H1 (cell line): ENCODE measurements around the gene NKAIN4.

Experiments
- EP300 ChIP-seq, 2 experiments: IDR thresholded peaks; 1 replicate in 1 of 2; 2 replicates in 1 of 2; pipeline ENCODE4 v1.6.1; 2011 to 2012; ENCODE audit warnings: low read depth in 2 of 2, low read length in 2 of 2, mild to moderate bottlenecking in 2 of 2, borderline replicate concordance in 1 of 2, inconsistent platforms in 1 of 2, moderate library complexity in 1 of 2
- EZH2 ChIP-seq: fragments of 200-600 bp; sonication (generic); IDR thresholded peaks from 2 replicates; pipeline ENCODE4 v1.7.1; 2012; ENCODE audit warnings: low read depth, mild to moderate bottlenecking, moderate library complexity, low read length, inconsistent platforms; ENCODE audit not compliant: severe bottlenecking
- POLR2A ChIP-seq, 2 experiments: IDR thresholded peaks; 1 replicate in 1 of 2; 2 replicates in 1 of 2; pipeline ENCODE4 v1.6.1; 2011; ENCODE audit warnings: low read depth in 2 of 2, low read length in 2 of 2, mild to moderate bottlenecking in 2 of 2; ENCODE audit errors: control extremely low read depth in 1 of 2
- POLR2AphosphoS5 ChIP-seq: IDR thresholded peaks from 2 replicates; pipeline ENCODE4 v1.6.1; 2011; ENCODE audit warnings: low read depth, low read length
- RAD21 ChIP-seq, 2 experiments: IDR thresholded peaks in 1 of 2; conservative IDR thresholded peaks in 1 of 2; 2 replicates each; pipeline ENCODE4 v1.6.1; 2011; ENCODE audit warnings: low read depth in 2 of 2, low read length in 2 of 2, improper control_type of control experiment in 1 of 2, inconsistent platforms in 1 of 2, mild to moderate bottlenecking in 1 of 2, moderate library complexity in 1 of 2
- SIN3A ChIP-seq, 2 experiments: IDR thresholded peaks in 1 of 2; conservative IDR thresholded peaks in 1 of 2; 2 replicates each; pipeline ENCODE4 v1.6.1; 2011 to 2012; ENCODE audit warnings: low read length in 2 of 2, improper control_type of control experiment in 1 of 2, low read depth in 1 of 2, mild to moderate bottlenecking in 1 of 2
- SIX5 ChIP-seq: IDR thresholded peaks from 2 replicates; pipeline ENCODE4 v1.6.1; 2011; ENCODE audit warnings: mild to moderate bottlenecking, low read depth, low read length
- SP1 ChIP-seq: IDR thresholded peaks from 2 replicates; pipeline ENCODE4 v1.6.1; 2011; ENCODE audit warnings: low read depth, low read length
- SP2 ChIP-seq: IDR thresholded peaks from 2 replicates; pipeline ENCODE4 v1.6.1; 2012; ENCODE audit warnings: mild to moderate bottlenecking, low read length, inconsistent platforms
- SRF ChIP-seq: IDR thresholded peaks from 2 replicates; pipeline ENCODE4 v1.6.1; 2011; ENCODE audit warnings: mild to moderate bottlenecking, low read depth, low read length, moderate library complexity
- TAF1 ChIP-seq: IDR thresholded peaks from 2 replicates; pipeline ENCODE4 v1.6.1; 2011; ENCODE audit warnings: mild to moderate bottlenecking, low read depth, low read length
- TF ChIP-seq, protein P1 (sequence below): IDR thresholded peaks from 2 replicates; pipeline ENCODE4 v1.6.1; 2011; ENCODE audit warnings: low read depth, mild to moderate bottlenecking, low read length; ENCODE audit not compliant: insufficient read depth
- TF ChIP-seq, protein P2 (sequence below), 3 experiments: IDR thresholded peaks; 1 replicate in 2 of 3; 2 replicates in 1 of 3; pipeline versions ENCODE4 v1.5.1 to v1.6.1; 2011; ENCODE audit warnings: low read length in 3 of 3, mild to moderate bottlenecking in 3 of 3, inconsistent platforms in 2 of 3, low read depth in 1 of 3, moderate library complexity in 1 of 3; ENCODE audit not compliant: insufficient read depth in 1 of 3; ENCODE audit errors: control extremely low read depth in 1 of 3

- TF ChIP-seq, protein P1, sequence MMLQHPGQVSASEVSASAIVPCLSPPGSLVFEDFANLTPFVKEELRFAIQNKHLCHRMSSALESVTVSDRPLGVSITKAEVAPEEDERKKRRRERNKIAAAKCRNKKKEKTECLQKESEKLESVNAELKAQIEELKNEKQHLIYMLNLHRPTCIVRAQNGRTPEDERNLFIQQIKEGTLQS: no peak
- TF ChIP-seq RAD21 (IDR thresholded peaks at IDR 0.05 in 1 of 2, conservative IDR thresholded peaks at IDR 0.05 in 1 of 2; ENCODE audit: low read depth in 2 of 2, low read length in 2 of 2) (no peak), EP300 (IDR thresholded peaks at IDR 0.05; ENCODE audit: borderline replicate concordance in 1 of 2, low read depth in 2 of 2, low read length in 2 of 2) (no peak), SP1 (no peak), SRF (no peak), POLR2AphosphoS5 (no peak), TAF1 (no peak), EZH2 (no peak), POLR2A (IDR thresholded peaks at IDR 0.05; ENCODE audit: control extremely low read depth in 1 of 2, low read depth in 2 of 2, low read length in 2 of 2) (no peak), SP2 (no peak), SIX5 (no peak), SIN3A (conservative IDR thresholded peaks at IDR 0.05 in 1 of 2, IDR thresholded peaks at IDR 0.05 in 1 of 2; ENCODE audit: low read depth in 1 of 2, low read length in 2 of 2) (no peak)
- TF ChIP-seq, protein P2, sequence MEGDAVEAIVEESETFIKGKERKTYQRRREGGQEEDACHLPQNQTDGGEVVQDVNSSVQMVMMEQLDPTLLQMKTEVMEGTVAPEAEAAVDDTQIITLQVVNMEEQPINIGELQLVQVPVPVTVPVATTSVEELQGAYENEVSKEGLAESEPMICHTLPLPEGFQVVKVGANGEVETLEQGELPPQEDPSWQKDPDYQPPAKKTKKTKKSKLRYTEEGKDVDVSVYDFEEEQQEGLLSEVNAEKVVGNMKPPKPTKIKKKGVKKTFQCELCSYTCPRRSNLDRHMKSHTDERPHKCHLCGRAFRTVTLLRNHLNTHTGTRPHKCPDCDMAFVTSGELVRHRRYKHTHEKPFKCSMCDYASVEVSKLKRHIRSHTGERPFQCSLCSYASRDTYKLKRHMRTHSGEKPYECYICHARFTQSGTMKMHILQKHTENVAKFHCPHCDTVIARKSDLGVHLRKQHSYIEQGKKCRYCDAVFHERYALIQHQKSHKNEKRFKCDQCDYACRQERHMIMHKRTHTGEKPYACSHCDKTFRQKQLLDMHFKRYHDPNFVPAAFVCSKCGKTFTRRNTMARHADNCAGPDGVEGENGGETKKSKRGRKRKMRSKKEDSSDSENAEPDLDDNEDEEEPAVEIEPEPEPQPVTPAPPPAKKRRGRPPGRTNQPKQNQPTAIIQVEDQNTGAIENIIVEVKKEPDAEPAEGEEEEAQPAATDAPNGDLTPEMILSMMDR (IDR thresholded peaks at IDR 0.05; ENCODE audit: control extremely low read depth in 1 of 3, insufficient read depth in 1 of 3, low read depth in 1 of 3, low read length in 3 of 3): no peak
Observed at GRCh38 chr20:63242736-63243135, 11.5 kb downstream of the NKAIN4 start.
